ENCODE results near the gene CCL21. TPM values are rescaled to one million over a fixed set of nuclear protein-coding genes. Genes with fewer than 3 reads are reported as not detected.

The CCL21 gene
- total and polyA plus RNA-seq, 2 of the 13 experiments (the other 11 are each of a cell fraction or from before 2014, with no cell fraction given), result not detected

- H2AFZ ChIP-seq (ENCODE audit: low read length), result no peak overlapping the region
- DNase-seq (ENCODE audit: low spot score) (peak; percentile 70), FAIRE-seq (peak; percentile 87), ATAC-seq (peak; percentile 94)
- no peaks in the 10 kb centered on the region for H3K79me2 ChIP-seq (ENCODE audit: insufficient read depth, low read length)
- peak overlapping the region in 1 of 3 experiments; percentile 36; a peak in 1 of 6 replicates for H3K4me3 ChIP-seq (replicated peaks in 1 of 3; ENCODE audit: insufficient read depth in 1 of 3, low read depth in 2 of 3, low read length in 3 of 3)
- no TSS peak for BruUV-seq (replicated peaks)
- in situ Hi-C loops (cut with HindIII; ENCODE audit: extremely low pct_ligation_motif_present, low pct_unique_long_range_greater_than_20kb) (no loop called here), intact Hi-C loops (cut with micrococcal nuclease; ENCODE audit: unreplicated experiment) (loop anchor here (1.0 kb wide), 1 partner anchor 13 kb away; no protein-coding TSS in a partner anchor)
- H3K9ac ChIP-seq (ENCODE audit: insufficient read depth, low read depth, low read length), result no peak overlapping the region
- H4K20me1 ChIP-seq (ENCODE audit: insufficient read depth, low read length), result no peaks in the 10 kb centered on the region
- peak overlapping the region; percentile 68 for H3K4me2 ChIP-seq (ENCODE audit: low read depth, low read length)
- no peaks in the 10 kb centered on the region for H3K9me3 ChIP-seq (ENCODE audit: low read length)
- H3K27ac ChIP-seq (ENCODE audit: extremely low read length, insufficient read depth, low read length), result peak overlapping the region; percentile 37
- H3K27me3 ChIP-seq (ENCODE audit: control insufficient read depth in 1 of 2, insufficient read depth in 2 of 2, low read length in 2 of 2), result no peaks in the 10 kb centered on the region
- WGBS (ENCODE audit: low lambda C conversion rate), result 0% methylated on average over 3 of the region's 5 CpGs
- POLR2A ChIA-PET, result no interaction called here
- peaks cover 56% of the 10 kb centered on the region for H3K4me1 ChIP-seq (ENCODE audit: insufficient read depth, low read length)
- CTCF ChIA-PET (ENCODE audit: low intra/inter-chr PET ratio, low total read pairs), result no interaction called here
- no peaks in the 10 kb centered on the region for H3K36me3 ChIP-seq (replicated peaks in 1 of 2; ENCODE audit: control insufficient read depth in 1 of 2, insufficient read depth in 2 of 2, low read length in 2 of 2)
- TF ChIP-seq MYNN (CRISPR knock-in tag; IDR thresholded peaks at IDR 0.05; ENCODE audit: low read depth) (no peak), ZFP1 (CRISPR knock-in tag; IDR thresholded peaks at IDR 0.05) (no peak), ZNF619 (CRISPR knock-in tag; IDR thresholded peaks at IDR 0.05) (no peak), ZNF225 (CRISPR knock-in tag; IDR thresholded peaks at IDR 0.05) (no peak), SP4 (CRISPR knock-in tag; IDR thresholded peaks at IDR 0.05) (no peak), KLF9 (CRISPR knock-in tag; IDR thresholded peaks at IDR 0.05; ENCODE audit: low read depth) (no peak), MYC (CRISPR knock-in tag; IDR thresholded peaks at IDR 0.05; ENCODE audit: borderline replicate concordance) (no peak; the same call in 1 of the 2 replicates), ZNF496 (CRISPR knock-in tag; IDR thresholded peaks at IDR 0.05; ENCODE audit: insufficient replicate concordance) (no peak), GPBP1L1 (CRISPR knock-in tag; IDR thresholded peaks at IDR 0.05) (no peak), MAZ (IDR thresholded peaks at IDR 0.05; ENCODE audit: borderline replicate concordance, low read depth, low read length) (no peak), MAZ (CRISPR knock-in tag; IDR thresholded peaks at IDR 0.05; ENCODE audit: low read depth) (0 out of 2 replicates have a peak, but pooled peaks have one; percentile 20), CREB3 (CRISPR knock-in tag; IDR thresholded peaks at IDR 0.05) (no peak), ZSCAN12 (CRISPR knock-in tag; IDR thresholded peaks at IDR 0.05) (no peak), ZNF614 (CRISPR knock-in tag; IDR thresholded peaks at IDR 0.05; ENCODE audit: borderline replicate concordance) (peak; percentile 37; the same call in 1 of the 2 replicates), ZNF101 (CRISPR knock-in tag; IDR thresholded peaks at IDR 0.05; ENCODE audit: borderline replicate concordance, low read depth) (no peak), NONO (IDR thresholded peaks at IDR 0.05) (no peak), NONO (CRISPR knock-in tag; conservative IDR thresholded peaks at IDR 0.05) (peak; percentile 46), CENPX (CRISPR knock-in tag; IDR thresholded peaks at IDR 0.05) (no peak), ZNF75D (CRISPR knock-in tag; IDR thresholded peaks at IDR 0.05; ENCODE audit: borderline replicate concordance) (no peak), SRSF9 (IDR thresholded peaks at IDR 0.05; ENCODE audit: borderline replicate concordance, insufficient read depth, low read depth, low read length, poor library complexity, severe bottlenecking) (no peak), RNF2 (conservative IDR thresholded peaks at IDR 0.05; ENCODE audit: low read depth) (no peak), ZBTB37 (CRISPR knock-in tag; IDR thresholded peaks at IDR 0.05) (no peak), NFYB (CRISPR knock-in tag; IDR thresholded peaks at IDR 0.05) (no peak)
Measured at GRCh38 chr9:34688329-34689115, 21.4 kb downstream of the CCL21 start.
